Spleen (tissue), 7 donors: Measurements from ENCODE around the gene CNOT10.

Experiments used
- POLR2A ChIP-seq, 3 donors: fragments of 450-650 bp; IDR thresholded peaks; one replicate each; pipeline ENCODE4 v1.5.1; 2017; ENCODE audit warnings: antibody characterized with exemption in 3 of 3, mild to moderate bottlenecking in 1 of 3
- POLR2AphosphoS5 ChIP-seq, 3 donors: sonication (generic); formaldehyde crosslinking; IDR thresholded peaks; one replicate each; pipeline ENCODE4 v1.5.1; 2017; ENCODE audit warnings: antibody characterized with exemption in 3 of 3
- TF ChIP-seq, protein P1 (sequence below), 11 experiments: fragments of 200-600 bp in 7 of 11; fragments of 450-650 bp in 4 of 11; sonication (generic) in 4 of 11; IDR thresholded peaks in 8 of 11; conservative IDR thresholded peaks in 3 of 11; 1 replicate in 7 of 11; 2 replicates in 4 of 11; pipeline versions ENCODE4 v1.4.0 to v1.8.0; 2016 to 2021; ENCODE audit warnings: antibody characterized with exemption in 11 of 11, inconsistent platforms in 4 of 11, mild to moderate bottlenecking in 1 of 11
- donor health status: DM: no; HTN: no; CAD: no; lungs with moderate emphysema.
- donor health status: DM: no; HTN: no; CAD: no.
- donor health status: DM: no; HTN: no; CAD: no.

DNA sequence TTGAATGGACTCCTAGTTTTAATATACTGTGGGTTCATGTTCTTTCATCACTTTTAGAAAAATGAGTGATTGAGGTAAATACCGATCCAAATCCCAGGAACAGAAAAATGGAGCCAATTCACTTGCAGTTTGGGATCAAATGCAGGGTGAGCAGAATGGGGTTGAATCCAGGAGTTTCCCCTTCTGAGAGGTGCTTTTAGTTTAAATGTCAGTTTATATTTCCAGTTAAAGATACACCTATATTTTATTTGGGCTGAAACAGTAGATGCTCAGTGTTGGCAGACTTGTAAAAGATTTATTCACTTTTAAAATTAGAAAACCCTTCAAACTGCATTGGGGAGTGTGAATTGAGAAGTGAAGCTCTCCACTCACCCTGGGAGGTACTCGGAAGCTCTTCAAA is 135.4 kb downstream of the CNOT10 start:
- TF ChIP-seq, protein P1, sequence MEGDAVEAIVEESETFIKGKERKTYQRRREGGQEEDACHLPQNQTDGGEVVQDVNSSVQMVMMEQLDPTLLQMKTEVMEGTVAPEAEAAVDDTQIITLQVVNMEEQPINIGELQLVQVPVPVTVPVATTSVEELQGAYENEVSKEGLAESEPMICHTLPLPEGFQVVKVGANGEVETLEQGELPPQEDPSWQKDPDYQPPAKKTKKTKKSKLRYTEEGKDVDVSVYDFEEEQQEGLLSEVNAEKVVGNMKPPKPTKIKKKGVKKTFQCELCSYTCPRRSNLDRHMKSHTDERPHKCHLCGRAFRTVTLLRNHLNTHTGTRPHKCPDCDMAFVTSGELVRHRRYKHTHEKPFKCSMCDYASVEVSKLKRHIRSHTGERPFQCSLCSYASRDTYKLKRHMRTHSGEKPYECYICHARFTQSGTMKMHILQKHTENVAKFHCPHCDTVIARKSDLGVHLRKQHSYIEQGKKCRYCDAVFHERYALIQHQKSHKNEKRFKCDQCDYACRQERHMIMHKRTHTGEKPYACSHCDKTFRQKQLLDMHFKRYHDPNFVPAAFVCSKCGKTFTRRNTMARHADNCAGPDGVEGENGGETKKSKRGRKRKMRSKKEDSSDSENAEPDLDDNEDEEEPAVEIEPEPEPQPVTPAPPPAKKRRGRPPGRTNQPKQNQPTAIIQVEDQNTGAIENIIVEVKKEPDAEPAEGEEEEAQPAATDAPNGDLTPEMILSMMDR (IDR thresholded peaks at IDR 0.05 in 8 of 11, conservative IDR thresholded peaks at IDR 0.05 in 3 of 11) = no peak
- TF ChIP-seq POLR2A (IDR thresholded peaks at IDR 0.05) (no peak), POLR2AphosphoS5 (IDR thresholded peaks at IDR 0.05) (no peak)
